ENCODE measurements around the gene DYNC1I1. TPM values are rescaled to one million over a fixed set of nuclear protein-coding genes. Genes with fewer than 3 reads are reported as not detected.

The DYNC1I1 gene
- polyA plus RNA-seq, 4 donors, result 0.34 to 0.58 (median 0.50) TPM

GRCh38 chr7:95845007-95845406, 72.7 kb downstream of the DYNC1I1 start:
- no peak for DNase-seq (ENCODE audit: low read depth in 4 of 4, low spot score in 3 of 4)

GRCh38 chr7:95847061-95847460, 74.7 kb downstream of the DYNC1I1 start:
- no peak for DNase-seq (ENCODE audit: low read depth in 4 of 4, low spot score in 3 of 4)

GRCh38 chr7:95859429-95859828, 87.1 kb downstream of the DYNC1I1 start:
- DNase-seq (ENCODE audit: low read depth in 4 of 4, low spot score in 3 of 4), result no peak

- DNase-seq (ENCODE audit: low read depth in 4 of 4, low spot score in 3 of 4), result no peak
Observed at GRCh38 chr7:95861041-95861440, 88.7 kb downstream of the DYNC1I1 start.

GRCh38 chr7:95863623-95864022, 91.3 kb downstream of the DYNC1I1 start:
- DNase-seq (ENCODE audit: low read depth in 4 of 4, low spot score in 3 of 4), result no peak

GRCh38 chr7:95865716-95866371, 93.5 kb downstream of the DYNC1I1 start:
- peak in 1 of 4 donors; percentile 5 for DNase-seq (ENCODE audit: low read depth in 4 of 4, low spot score in 3 of 4)

GRCh38 chr7:95867309-95867708, 95.0 kb downstream of the DYNC1I1 start:
- no peak for DNase-seq (ENCODE audit: low read depth in 4 of 4, low spot score in 3 of 4)

- DNase-seq (ENCODE audit: low read depth in 4 of 4, low spot score in 3 of 4), result peak; percentile 34 to 54 (median 50)
Observed at GRCh38 chr7:95871075-95871848, 98.9 kb downstream of the DYNC1I1 start.

GRCh38 chr7:95871896-95872295, 99.5 kb downstream of the DYNC1I1 start:
- no peak for DNase-seq (ENCODE audit: low read depth in 4 of 4, low spot score in 3 of 4)

- DNase-seq (ENCODE audit: low read depth in 4 of 4, low spot score in 3 of 4), result no peak
Observed at GRCh38 chr7:95874129-95874528, 101.8 kb downstream of the DYNC1I1 start.

GRCh38 chr7:95874541-95875265, 102.3 kb downstream of the DYNC1I1 start:
- no peak for DNase-seq (ENCODE audit: low read depth in 4 of 4, low spot score in 3 of 4)

- no peak for DNase-seq (ENCODE audit: low read depth in 4 of 4, low spot score in 3 of 4)
Observed at GRCh38 chr7:95875519-95875918, 103.2 kb downstream of the DYNC1I1 start.

- DNase-seq (ENCODE audit: low read depth in 4 of 4, low spot score in 3 of 4), result no peak
Observed at GRCh38 chr7:95878677-95879076, 106.3 kb downstream of the DYNC1I1 start.

GRCh38 chr7:95881597-95881996, 109.2 kb downstream of the DYNC1I1 start:
- DNase-seq (ENCODE audit: low read depth in 4 of 4, low spot score in 3 of 4), result no peak

GRCh38 chr7:95883217-95883616, 110.9 kb downstream of the DYNC1I1 start:
- DNase-seq (ENCODE audit: low read depth in 4 of 4, low spot score in 3 of 4), result no peak

GRCh38 chr7:95886501-95887090, 114.2 kb downstream of the DYNC1I1 start:
- DNase-seq (ENCODE audit: low read depth in 4 of 4, low spot score in 3 of 4), result peak in 1 of 4 donors; percentile 5

- no peak for DNase-seq (ENCODE audit: low read depth in 4 of 4, low spot score in 3 of 4)
Observed at GRCh38 chr7:95893484-95893883, 121.1 kb downstream of the DYNC1I1 start.

GRCh38 chr7:95897557-95898251, 125.3 kb downstream of the DYNC1I1 start:
- no peak for DNase-seq (ENCODE audit: low read depth in 4 of 4, low spot score in 3 of 4)

GRCh38 chr7:95899919-95900513, 127.7 kb downstream of the DYNC1I1 start:
- DNase-seq (ENCODE audit: low read depth in 4 of 4, low spot score in 3 of 4), result no peak

GRCh38 chr7:95901006-95901405, 128.7 kb downstream of the DYNC1I1 start:
- DNase-seq (ENCODE audit: low read depth in 4 of 4, low spot score in 3 of 4), result no peak

Measured in right renal pelvis (tissue), 4 donors.